Activated T-cell treated with anti-CD3 and anti-CD28 coated beads, Interleukin-2, amount 50 U/mL, for 72 hours (primary cell): ENCODE measurements around the gene COBL. TPM values are rescaled to one million over a fixed set of nuclear protein-coding genes. Genes with fewer than 3 reads are reported as not detected.
"Not testable (repeated sequence)": the region's sequence is repeated elsewhere in the genome, so short reads cannot be mapped to it uniquely, and the experiment has no call there.

Experiments used
- ATAC-seq, 2 donors: fragments of 150-1000 bp; cut with Tn5 transposase; replicated peaks in 1 of 2; 2 replicates each; pipeline ENCODE4 v1.10.0; 2021; ENCODE audit warnings: moderate library complexity in 2 of 2, mild to moderate bottlenecking in 1 of 2
- DNase-seq, 2 donors: peaks; one replicate each; pipeline ENCODE4 v3.0.0; 2021 to 2022; ENCODE audit warnings: mixed read lengths in 1 of 2
- H3K27ac Mint-ChIP-seq: one replicate; pipeline ENCODE4 v1.8.0; 2022; ENCODE audit warnings: mild to moderate bottlenecking, moderate library complexity, mixed read lengths
- H3K27me3 Mint-ChIP-seq: one replicate; pipeline ENCODE4 v1.8.0; 2022; ENCODE audit warnings: low read depth, mixed read lengths
- H3K36me3 Mint-ChIP-seq, 2 donors: one replicate each; pipeline ENCODE4 v1.8.0; 2022; ENCODE audit warnings: mixed read lengths in 2 of 2, mild to moderate bottlenecking in 1 of 2; ENCODE audit not compliant: insufficient read depth in 2 of 2
- H3K4me1 Mint-ChIP-seq: one replicate; pipeline ENCODE4 v1.8.0; 2022; ENCODE audit warnings: low read depth, mixed read lengths
- H3K4me3 Mint-ChIP-seq, 2 donors: one replicate each; pipeline ENCODE4 v1.8.0; 2022; ENCODE audit warnings: mild to moderate bottlenecking in 2 of 2, mixed read lengths in 2 of 2, moderate library complexity in 2 of 2
- H3K9me3 Mint-ChIP-seq, 2 donors: one replicate each; pipeline ENCODE4 v1.8.0; 2022; ENCODE audit warnings: mixed read lengths in 2 of 2
- total RNA-seq, 2 donors: library from RNA; stranded (reverse); gene quantifications; one replicate each; pipeline ENCODE4 v1.2.3, GENCODE V29; 2022

The COBL gene
- total RNA-seq, 2 donors from 2014 or later = not detected

DNA sequence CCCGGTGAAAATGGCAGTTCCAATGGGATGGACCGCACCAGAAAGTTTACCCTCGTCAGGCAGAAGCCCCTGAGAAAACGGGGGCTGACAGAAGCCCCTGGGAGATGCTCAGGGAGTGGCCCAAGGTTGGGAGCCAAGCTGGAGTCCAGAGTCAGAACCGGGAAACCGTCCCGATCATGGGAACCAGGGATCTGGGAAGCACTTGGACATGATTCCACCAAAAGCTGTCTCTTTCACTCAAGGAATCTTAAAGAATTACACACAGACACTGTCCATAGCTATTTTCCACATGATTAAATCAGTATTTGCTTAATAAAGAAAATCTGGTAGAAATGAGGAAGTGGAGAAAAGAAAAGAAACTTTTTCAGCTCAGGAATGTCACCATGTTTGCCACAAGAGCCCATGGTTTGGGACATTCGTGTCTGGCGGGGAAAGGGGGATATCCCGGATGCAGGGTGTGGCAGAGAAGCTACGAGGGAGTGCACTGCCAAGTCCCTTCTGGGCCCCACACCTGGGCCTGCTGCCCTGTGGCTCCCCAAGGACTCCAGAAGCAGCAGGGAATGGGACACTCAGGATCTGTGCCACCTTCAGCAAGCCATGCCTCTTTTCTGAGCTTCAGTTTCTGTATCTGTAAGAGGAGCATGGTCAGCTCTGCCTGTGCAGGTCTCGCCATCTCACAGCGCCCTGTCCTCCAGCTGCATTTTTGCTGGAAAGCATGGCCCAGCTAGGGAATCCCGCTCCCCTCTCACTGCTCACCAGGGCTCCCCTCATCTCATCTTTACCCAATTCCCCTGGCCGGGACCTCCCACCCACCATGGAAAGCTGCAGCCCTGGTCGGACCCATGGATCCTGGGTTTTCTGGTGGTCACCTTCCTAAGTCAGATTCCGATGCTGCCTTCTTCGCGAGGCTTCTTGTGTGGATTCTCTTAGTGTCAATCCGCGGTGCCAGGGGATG, 308.8 kb downstream of the COBL start:
- Mint-ChIP-seq H3K36me3 (no peaks in the 10 kb centered on the region), H3K9me3 (no peaks in the 10 kb centered on the region), H3K4me3 (no peak overlapping the region), H3K27me3 (peaks cover 15% of the 10 kb centered on the region), H3K27ac (no peak overlapping the region), H3K4me1 (no peaks in the 10 kb centered on the region)
- no peak for ATAC-seq
- DNase-seq = no peak

- no peak overlapping the region for H3K4me3 Mint-ChIP-seq
- DNase-seq = no peak
Observed at GRCh38 chr7:51006483-51007235, 309.9 kb downstream of the COBL start.

DNA sequence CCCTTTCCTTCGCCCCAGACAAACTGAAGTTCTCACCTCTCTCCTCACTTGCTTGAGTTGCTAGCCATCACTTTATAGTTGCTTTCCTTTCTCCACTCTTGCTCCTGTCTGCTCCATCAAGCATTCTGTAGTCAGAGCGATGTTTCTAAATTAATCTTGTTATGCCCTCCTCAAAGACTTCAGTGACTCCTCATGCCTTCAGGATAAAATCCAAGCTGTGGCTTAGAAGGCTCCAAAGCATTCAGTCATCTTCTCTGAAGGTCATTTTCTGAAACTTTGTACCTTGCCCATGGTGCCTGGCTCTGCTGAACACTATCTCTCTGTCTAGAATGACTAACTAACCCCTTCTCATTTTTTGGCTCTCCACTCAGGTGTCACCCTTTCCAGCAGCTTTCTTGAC, 311.5 kb downstream of the COBL start:
- no peak for DNase-seq
- Mint-ChIP-seq H3K27me3 (peaks cover 15% of the 10 kb centered on the region), H3K36me3 (no peaks in the 10 kb centered on the region), H3K4me3 (no peak overlapping the region), H3K9me3 (no peaks in the 10 kb centered on the region), H3K4me1 (no peaks in the 10 kb centered on the region), H3K27ac (no peak overlapping the region)
- no peak for ATAC-seq

More at GRCh38 chr7:51006483-51007235, 309.9 kb downstream of the COBL start:
- no peak for ATAC-seq
- no peaks in the 10 kb centered on the region for H3K9me3 Mint-ChIP-seq
- H3K36me3 Mint-ChIP-seq = no peaks in the 10 kb centered on the region
- peaks cover 15% of the 10 kb centered on the region for H3K27me3 Mint-ChIP-seq
- no peaks in the 10 kb centered on the region for H3K4me1 Mint-ChIP-seq
- no peak overlapping the region for H3K27ac Mint-ChIP-seq

- Mint-ChIP-seq H3K9me3 (peaks cover 0 to 4% of the 10 kb centered on the region in 2 donors), H3K27me3 (peaks cover 15% of the 10 kb centered on the region), H3K4me1 (no peaks in the 10 kb centered on the region), H3K4me3 (no peak overlapping the region), H3K27ac (no peak overlapping the region), H3K36me3 (no peaks in the 10 kb centered on the region)
- no peak for DNase-seq
- ATAC-seq = no peak
Observed at GRCh38 chr7:51000956-51001355, 315.7 kb downstream of the COBL start.

GRCh38 chr7:50994753-50995319, 321.8 kb downstream of the COBL start:
- H3K27me3 Mint-ChIP-seq = no peaks in the 10 kb centered on the region
- no peak for ATAC-seq
- no peaks in the 10 kb centered on the region for H3K36me3 Mint-ChIP-seq
- H3K4me1 Mint-ChIP-seq = no peaks in the 10 kb centered on the region
- no peak for DNase-seq
- H3K9me3 Mint-ChIP-seq = peaks cover 1 to 5% of the 10 kb centered on the region in 2 donors
- no peak overlapping the region for H3K27ac Mint-ChIP-seq
- H3K4me3 Mint-ChIP-seq = no peak overlapping the region

- not testable (repeated sequence) for H3K4me3 Mint-ChIP-seq, H3K27me3 Mint-ChIP-seq, H3K4me1 Mint-ChIP-seq, H3K9me3 Mint-ChIP-seq, DNase-seq, H3K27ac Mint-ChIP-seq, ATAC-seq, H3K36me3 Mint-ChIP-seq
Observed at GRCh38 chr7:50990214-50990613, 326.4 kb downstream of the COBL start.

- peaks cover 1 to 3% of the 10 kb centered on the region in 2 donors for H3K9me3 Mint-ChIP-seq
- H3K4me1 Mint-ChIP-seq = no peaks in the 10 kb centered on the region
- DNase-seq (no peak), ATAC-seq (no peak)
- H3K27ac Mint-ChIP-seq = no peak overlapping the region
- H3K4me3 Mint-ChIP-seq = no peak overlapping the region
- no peaks in the 10 kb centered on the region for H3K36me3 Mint-ChIP-seq
- peaks cover 8% of the 10 kb centered on the region for H3K27me3 Mint-ChIP-seq
Observed at GRCh38 chr7:50988988-50989387, 327.6 kb downstream of the COBL start.

GRCh38 chr7:50988465-50988864, 328.1 kb downstream of the COBL start:
- Mint-ChIP-seq H3K4me3 (no peak overlapping the region), H3K36me3 (no peaks in the 10 kb centered on the region), H3K27me3 (peaks cover 8% of the 10 kb centered on the region), H3K9me3 (peaks cover 1 to 3% of the 10 kb centered on the region in 2 donors), H3K27ac (no peak overlapping the region), H3K4me1 (no peaks in the 10 kb centered on the region)
- no peak for ATAC-seq
- no peak for DNase-seq

DNA sequence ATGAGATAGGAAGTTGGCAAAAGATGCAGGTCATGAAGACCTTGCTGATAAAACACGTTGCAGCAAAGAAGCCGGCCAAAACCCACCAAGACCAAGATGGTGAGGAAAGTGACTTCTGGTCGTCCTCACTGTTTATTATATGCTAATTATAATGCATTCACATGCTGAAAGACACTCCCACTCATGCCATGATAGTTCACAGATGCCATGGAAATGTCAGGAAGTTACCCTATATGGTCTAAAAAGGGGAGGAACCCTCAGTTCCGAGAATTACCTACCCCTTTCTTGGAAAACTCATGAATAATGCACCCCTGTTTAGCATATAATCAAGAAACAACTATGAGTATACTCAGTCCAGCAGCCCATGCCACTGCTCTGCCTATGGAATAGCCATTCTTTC, 331.5 kb downstream of the COBL start:
- H3K27ac Mint-ChIP-seq = no peak overlapping the region
- H3K4me3 Mint-ChIP-seq = no peak overlapping the region
- H3K27me3 Mint-ChIP-seq = peaks cover 17% of the 10 kb centered on the region
- H3K36me3 Mint-ChIP-seq = no peaks in the 10 kb centered on the region
- no peak for ATAC-seq
- H3K4me1 Mint-ChIP-seq = no peaks in the 10 kb centered on the region
- no peak for DNase-seq
- peaks cover under 1% of the 10 kb centered on the region in 2 donors for H3K9me3 Mint-ChIP-seq

DNA sequence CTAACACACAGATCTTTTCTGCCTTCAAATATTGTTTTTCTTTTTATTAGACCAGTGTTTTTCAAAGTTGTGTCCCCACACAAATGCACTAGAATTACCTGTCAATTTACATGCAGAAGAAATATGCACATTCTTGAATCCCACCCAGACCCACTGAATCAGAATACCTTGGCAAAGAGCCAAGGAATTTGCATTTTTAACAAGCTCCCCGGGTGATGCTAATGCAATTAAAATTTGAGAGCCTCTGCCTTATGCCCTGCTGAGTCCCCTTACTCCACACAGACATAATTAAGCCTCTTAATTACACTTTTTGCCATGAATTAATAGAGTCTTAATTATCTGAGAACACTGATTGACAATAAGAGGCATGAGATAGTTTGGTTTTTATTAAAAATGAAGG, 332.8 kb downstream of the COBL start:
- Mint-ChIP-seq H3K36me3 (no peaks in the 10 kb centered on the region), H3K27me3 (peaks cover 17% of the 10 kb centered on the region), H3K27ac (no peak overlapping the region), H3K4me1 (no peaks in the 10 kb centered on the region), H3K9me3 (peaks cover 0 to 2% of the 10 kb centered on the region in 2 donors), H3K4me3 (no peak overlapping the region)
- ATAC-seq = no peak
- no peak for DNase-seq

DNA sequence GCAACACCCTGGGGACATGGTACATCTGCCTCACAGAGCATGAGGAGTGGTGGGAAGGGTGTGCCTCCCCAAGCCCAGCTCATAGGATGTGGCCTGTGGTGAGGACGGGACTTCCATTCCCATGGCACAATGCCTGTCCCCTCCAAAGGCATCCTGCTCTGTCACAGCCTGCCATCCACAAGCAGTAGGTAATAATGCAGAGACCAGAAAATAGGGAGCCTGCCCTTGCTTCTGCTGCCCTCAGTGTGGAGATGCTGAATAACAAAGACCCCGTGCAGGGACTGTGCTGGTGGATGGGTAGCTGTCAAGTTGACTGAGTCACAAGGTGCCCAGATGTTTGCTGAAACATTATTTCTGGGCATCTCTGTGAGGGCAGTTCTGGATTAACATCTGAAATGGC, 334.0 kb downstream of the COBL start:
- ATAC-seq = no peak
- no peak overlapping the region for H3K4me3 Mint-ChIP-seq
- H3K4me1 Mint-ChIP-seq = no peaks in the 10 kb centered on the region
- no peaks in the 10 kb centered on the region for H3K36me3 Mint-ChIP-seq
- no peak for DNase-seq
- H3K9me3 Mint-ChIP-seq = peaks cover 0 to 2% of the 10 kb centered on the region in 2 donors
- no peak overlapping the region for H3K27ac Mint-ChIP-seq
- H3K27me3 Mint-ChIP-seq = peaks cover 17% of the 10 kb centered on the region

GRCh38 chr7:50981743-50982142, 334.9 kb downstream of the COBL start:
- DNase-seq (no peak), ATAC-seq (no peak)
- Mint-ChIP-seq H3K36me3 (no peaks in the 10 kb centered on the region), H3K27ac (no peak overlapping the region), H3K27me3 (peaks cover 17% of the 10 kb centered on the region), H3K9me3 (peaks cover 0 to 2% of the 10 kb centered on the region in 2 donors), H3K4me3 (no peak overlapping the region), H3K4me1 (no peaks in the 10 kb centered on the region)

DNA sequence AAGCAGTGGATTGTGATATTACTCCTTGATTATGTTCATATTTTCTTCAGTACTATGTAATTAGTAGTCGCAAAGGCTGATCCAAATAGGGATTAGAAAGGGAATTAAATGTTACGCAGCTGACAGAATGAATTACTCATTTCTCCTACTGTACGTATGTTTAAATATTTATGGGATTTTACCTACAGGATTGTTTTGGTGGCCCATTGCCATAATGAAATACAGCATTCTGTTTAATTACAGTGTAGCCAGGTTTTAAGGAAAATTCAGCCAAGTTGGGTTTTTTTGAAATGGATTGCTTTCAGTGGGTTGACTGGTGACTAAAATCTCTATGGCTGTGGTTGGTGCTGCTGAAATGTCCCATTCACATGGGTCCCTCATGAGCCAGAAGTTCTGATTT, 336.2 kb downstream of the COBL start:
- H3K27ac Mint-ChIP-seq = no peak overlapping the region
- peaks cover 0 to 2% of the 10 kb centered on the region in 2 donors for H3K9me3 Mint-ChIP-seq
- H3K4me1 Mint-ChIP-seq = no peaks in the 10 kb centered on the region
- ATAC-seq (no peak), DNase-seq (no peak)
- peaks cover 14% of the 10 kb centered on the region for H3K27me3 Mint-ChIP-seq
- H3K4me3 Mint-ChIP-seq = no peak overlapping the region
- no peaks in the 10 kb centered on the region for H3K36me3 Mint-ChIP-seq
